NB4 (cell line): ENCODE data around the gene KDM6A.

Source experiments
- CTCF ChIP-seq: IDR thresholded peaks from one replicate; pipeline ENCODE4 v1.5.1; 2012; ENCODE audit warnings: low read depth, low read length
- POLR2A ChIP-seq: IDR thresholded peaks from 2 replicates; pipeline ENCODE4 v1.6.1; 2011; ENCODE audit warnings: mild to moderate bottlenecking; ENCODE audit not compliant: insufficient read length; ENCODE audit errors: extremely low read depth

GRCh38 chrX:44946771-44947170 is 73.8 kb downstream of the KDM6A start:
- TF ChIP-seq CTCF = no peak
- TF ChIP-seq POLR2A = no peak
